Large intestine (tissue), 3 donors: Measurements from ENCODE around the gene MARCHF2. TPM values are rescaled to one million over a fixed set of nuclear protein-coding genes. Genes with fewer than 3 reads are reported as not detected.
"Not testable (repeated sequence)": the region's sequence is repeated elsewhere in the genome, so short reads cannot be mapped to it uniquely, and the experiment has no call there.

ENCODE experiments used
- DNase-seq, 2 donors: peaks; one replicate each; pipeline versions ENCODE4 v3.0.0 to v3.0.0-alpha.2; 2013
- H3K27ac ChIP-seq: one replicate; pipeline ENCODE4 v1.5.1; 2013; ENCODE audit warnings: low read length
- H3K27me3 ChIP-seq: 2 replicates; pipeline ENCODE4 v1.6.1; 2013; ENCODE audit warnings: low read length; ENCODE audit not compliant: control insufficient read depth, insufficient read depth
- H3K36me3 ChIP-seq: 2 replicates; pipeline ENCODE4 v1.6.1; 2013; ENCODE audit warnings: low read length; ENCODE audit not compliant: control insufficient read depth, insufficient read depth
- H3K4me1 ChIP-seq: one replicate; pipeline ENCODE4 v1.6.1; 2013; ENCODE audit warnings: low read length; ENCODE audit not compliant: control insufficient read depth, insufficient read depth
- H3K4me3 ChIP-seq: one replicate; pipeline ENCODE4 v1.5.1; 2013; ENCODE audit warnings: low read length
- H3K9me3 ChIP-seq: one replicate; pipeline ENCODE4 v1.6.1; 2013; ENCODE audit warnings: mild to moderate bottlenecking, low read depth, low read length, moderate library complexity; ENCODE audit not compliant: control insufficient read depth
- WGBS: methylation state at CpG from one replicate; pipeline ENCODE4 v1.1.5; 2013; ENCODE audit warnings: low lambda C conversion rate; ENCODE audit not compliant: insufficient coverage; 5-methylcytosine and 5-hydroxymethylcytosine counted together
- polyA plus RNA-seq: library from polyadenylated mRNA; unstranded; fragments of 120-200 nt; gene quantifications from one replicate; pipeline ENCODE4 v1.2.1, GENCODE V29; 2013

Gene MARCHF2
- polyA plus RNA-seq, 1 donor, result 12.5 TPM

DNA sequence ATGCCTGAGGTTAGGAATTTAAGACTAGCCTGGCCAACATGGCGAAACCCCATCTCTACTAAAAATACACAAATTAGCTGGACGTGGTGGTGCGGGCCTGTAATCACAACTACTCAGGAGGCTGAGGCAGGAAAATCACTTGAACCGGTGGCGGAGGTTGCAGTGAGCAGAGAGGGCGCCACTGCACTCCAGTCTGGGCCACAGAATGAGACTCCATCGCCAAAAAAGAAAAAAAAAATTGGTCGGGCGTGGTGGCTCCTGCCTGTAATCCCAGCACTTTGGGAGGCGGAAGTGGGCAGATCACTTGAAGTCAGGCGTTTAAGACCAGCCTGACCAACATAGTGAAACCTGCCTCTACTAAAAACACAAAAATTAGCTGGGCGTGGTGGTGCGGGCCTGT, 2.4 kb upstream of the MARCHF2 start:
- not testable (repeated sequence) for H3K9me3 ChIP-seq, DNase-seq, H3K4me1 ChIP-seq, H3K27me3 ChIP-seq, H3K4me3 ChIP-seq, H3K36me3 ChIP-seq, H3K27ac ChIP-seq
- WGBS, result no CpG with 5 or more reads among the region's 13 CpGs

DNA sequence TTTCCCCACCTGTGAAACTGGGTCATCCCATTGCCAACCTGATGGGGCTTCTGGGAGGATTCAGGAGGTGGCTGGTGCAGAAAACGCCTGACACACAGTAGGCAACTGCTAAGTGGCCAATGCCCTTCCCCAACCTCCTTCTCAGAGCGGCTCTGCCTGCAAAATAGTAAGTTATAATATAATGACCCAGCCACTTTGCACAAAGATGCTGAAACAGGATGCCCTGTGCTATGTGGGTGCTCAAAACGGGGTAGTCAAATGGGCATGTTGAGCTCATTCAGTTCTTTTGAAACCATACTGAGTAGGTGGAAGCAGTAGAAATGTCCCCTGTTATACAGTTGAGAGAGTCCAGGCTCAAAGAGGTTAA, 507 bp downstream of the MARCHF2 start:
- Histone ChIP-seq H3K27ac (no peak overlapping the region), H3K4me3 (peak overlapping the region; percentile 44), H3K27me3 (no peaks in the 10 kb centered on the region), H3K4me1 (peaks cover 5% of the 10 kb centered on the region), H3K36me3 (no peaks in the 10 kb centered on the region), H3K9me3 (no peaks in the 10 kb centered on the region)
- no CpG with 5 or more reads among the region's 3 CpGs for WGBS
- DNase-seq, result no peak

GRCh38 chr19:8416796-8417195, 3.7 kb downstream of the MARCHF2 start:
- Histone ChIP-seq H3K36me3 (no peaks in the 10 kb centered on the region), H3K27ac (no peak overlapping the region), H3K4me3 (no peak overlapping the region), H3K4me1 (peaks cover 5% of the 10 kb centered on the region), H3K9me3 (no peaks in the 10 kb centered on the region), H3K27me3 (no peaks in the 10 kb centered on the region)
- no peak for DNase-seq
- WGBS, result no CpG with 5 or more reads among the region's 4 CpGs

- H3K27ac ChIP-seq, result no peak overlapping the region
- WGBS, result 80% methylated on average over 1 of the region's 28 CpGs
These were observed 8.7 kb downstream of the MARCHF2 start for GRCh38 chr19:8421484-8422461.

DNA sequence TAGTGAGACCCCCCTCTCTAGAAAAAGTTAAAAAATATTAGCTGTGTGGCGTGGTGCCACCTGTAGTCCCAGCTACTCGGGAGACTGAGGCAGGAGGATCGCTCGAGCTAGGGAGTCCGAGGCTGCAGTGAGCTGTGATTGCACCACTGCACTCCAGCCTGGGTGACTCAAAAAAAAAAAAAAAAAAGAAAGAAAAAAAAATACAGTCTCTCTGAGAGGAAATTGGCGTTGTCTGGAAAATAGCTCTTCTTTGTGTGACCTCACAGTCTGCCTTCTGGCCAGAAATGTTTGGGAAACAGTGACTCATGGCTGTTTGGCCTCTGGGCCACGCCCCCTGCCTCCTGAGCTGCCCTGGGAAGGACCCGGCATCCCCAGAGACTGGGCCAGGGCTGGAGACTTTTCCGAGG, 10.7 kb downstream of the MARCHF2 start:
- Histone ChIP-seq H3K27me3 (no peaks in the 10 kb centered on the region), H3K4me3 (no peak overlapping the region), H3K4me1 (no peaks in the 10 kb centered on the region), H3K27ac (peak overlapping the region; percentile 55), H3K9me3 (no peaks in the 10 kb centered on the region), H3K36me3 (peaks cover 4% of the 10 kb centered on the region)
- WGBS, result no CpG with 5 or more reads among the region's 9 CpGs
- DNase-seq, result peak; percentile 71

More at GRCh38 chr19:8421484-8422461, 8.7 kb downstream of the MARCHF2 start:
- DNase-seq, result no peak
- H3K4me3 ChIP-seq, result no peak overlapping the region
- H3K27me3 ChIP-seq, result no peaks in the 10 kb centered on the region
- H3K4me1 ChIP-seq, result no peaks in the 10 kb centered on the region
- H3K9me3 ChIP-seq, result no peaks in the 10 kb centered on the region
- peaks cover 4% of the 10 kb centered on the region for H3K36me3 ChIP-seq

- not testable (repeated sequence) for H3K4me1 ChIP-seq, H3K9me3 ChIP-seq, H3K27me3 ChIP-seq, H3K4me3 ChIP-seq, DNase-seq, H3K27ac ChIP-seq, H3K36me3 ChIP-seq
- no CpG with 5 or more reads among the region's 6 CpGs for WGBS
These were observed 12.2 kb downstream of the MARCHF2 start for GRCh38 chr19:8425331-8425730.

DNA sequence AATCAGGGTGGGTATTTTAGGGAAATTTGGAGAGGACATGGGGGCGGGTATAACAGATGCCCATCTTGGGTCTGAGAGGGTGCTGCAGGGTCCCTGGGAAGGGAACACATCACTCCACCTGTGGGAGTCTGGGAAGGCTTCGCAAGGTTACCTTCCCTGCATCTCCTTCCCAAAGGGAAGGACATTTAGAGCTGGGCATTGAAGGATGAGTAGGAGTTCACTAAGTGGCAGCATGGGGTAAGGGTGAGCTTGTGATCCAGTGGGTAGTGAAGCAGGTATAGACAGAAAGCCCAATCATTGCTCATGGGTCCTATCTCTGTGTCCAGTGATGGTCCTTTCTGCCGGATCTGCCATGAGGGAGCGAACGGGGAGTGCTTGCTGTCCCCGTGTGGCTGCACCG, 13.2 kb downstream of the MARCHF2 start:
- no peak overlapping the region for H3K27ac ChIP-seq
- H3K27me3 ChIP-seq, result no peaks in the 10 kb centered on the region
- no peak overlapping the region for H3K4me3 ChIP-seq
- H3K36me3 ChIP-seq, result peaks cover 4% of the 10 kb centered on the region
- H3K4me1 ChIP-seq, result no peaks in the 10 kb centered on the region
- H3K9me3 ChIP-seq, result peaks cover 4% of the 10 kb centered on the region
- no peak for DNase-seq
- no CpG with 5 or more reads among the region's 7 CpGs for WGBS

GRCh38 chr19:8429044-8429443, 15.9 kb downstream of the MARCHF2 start:
- H3K9me3 ChIP-seq, result peaks cover 4% of the 10 kb centered on the region
- no peak for DNase-seq
- H3K4me3 ChIP-seq, result no peak overlapping the region
- no peak overlapping the region for H3K27ac ChIP-seq
- H3K27me3 ChIP-seq, result no peaks in the 10 kb centered on the region
- 92% methylated on average over 4 of the region's 6 CpGs for WGBS
- H3K36me3 ChIP-seq, result peaks cover 4% of the 10 kb centered on the region
- no peaks in the 10 kb centered on the region for H3K4me1 ChIP-seq

DNA sequence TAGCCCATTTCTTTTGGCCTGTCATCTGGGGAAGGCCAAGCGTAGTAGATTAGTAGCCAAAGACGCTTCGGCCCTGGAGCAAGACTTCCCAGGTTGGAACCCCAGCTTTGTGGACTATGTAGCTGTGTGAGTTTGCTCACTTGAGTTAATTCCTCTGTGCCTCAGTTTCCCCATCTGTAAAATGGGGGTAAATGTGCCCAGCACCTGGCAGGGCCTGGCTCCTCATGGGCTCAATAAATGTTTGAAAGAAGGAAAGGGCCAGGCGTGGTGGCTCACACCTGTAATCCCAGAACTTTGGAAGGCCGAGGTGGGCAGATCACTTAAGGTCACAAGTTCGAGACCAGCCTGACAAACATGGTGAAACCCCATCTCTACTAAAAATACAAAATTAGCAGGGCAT, 16.7 kb downstream of the MARCHF2 start:
- Histone ChIP-seq H3K27ac (no peak overlapping the region), H3K4me1 (no peaks in the 10 kb centered on the region), H3K36me3 (peaks cover 4% of the 10 kb centered on the region), H3K4me3 (no peak overlapping the region), H3K9me3 (peaks cover 4% of the 10 kb centered on the region), H3K27me3 (no peaks in the 10 kb centered on the region)
- no CpG with 5 or more reads among the region's 6 CpGs for WGBS
- no peak for DNase-seq

DNA sequence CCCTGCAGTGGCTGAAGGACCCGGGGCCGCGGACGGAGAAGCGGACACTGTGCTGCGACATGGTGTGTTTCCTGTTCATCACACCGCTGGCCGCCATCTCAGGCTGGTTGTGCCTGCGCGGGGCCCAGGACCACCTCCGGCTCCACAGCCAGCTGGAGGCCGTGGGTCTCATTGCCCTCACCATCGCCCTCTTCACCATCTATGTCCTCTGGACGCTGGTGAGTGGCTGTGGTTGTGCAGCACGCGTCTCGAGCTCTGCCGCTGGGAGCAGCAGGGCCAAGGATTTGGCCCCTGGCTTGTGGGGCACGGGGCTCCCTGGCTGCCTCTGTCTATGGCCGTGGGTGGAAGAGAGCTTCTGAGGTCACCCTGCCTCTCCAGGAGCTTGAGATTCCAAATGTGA, 17.5 kb downstream of the MARCHF2 start:
- WGBS, result no CpG with 5 or more reads among the region's 20 CpGs
- Histone ChIP-seq H3K36me3 (peaks cover 4% of the 10 kb centered on the region), H3K4me3 (no peak overlapping the region), H3K4me1 (no peaks in the 10 kb centered on the region), H3K9me3 (peaks cover 4% of the 10 kb centered on the region), H3K27me3 (no peaks in the 10 kb centered on the region), H3K27ac (no peak overlapping the region)
- DNase-seq, result no peak

- DNase-seq, result no peak
- H3K4me1 ChIP-seq, result no peaks in the 10 kb centered on the region
- no peaks in the 10 kb centered on the region for H3K27me3 ChIP-seq
- WGBS, result no CpG with 5 or more reads among the region's 12 CpGs
- no peaks in the 10 kb centered on the region for H3K9me3 ChIP-seq
- H3K27ac ChIP-seq, result no peak overlapping the region
- H3K36me3 ChIP-seq, result peaks cover 4% of the 10 kb centered on the region
- H3K4me3 ChIP-seq, result no peak overlapping the region
These were observed 25.1 kb downstream of the MARCHF2 start for GRCh38 chr19:8438236-8438635.
